Right ventricle myocardium superior (tissue), 1 donor: Measurements from ENCODE around the gene TSPAN1. TPM values are rescaled to one million over a fixed set of nuclear protein-coding genes. Genes with fewer than 3 reads are reported as not detected.
A peak's percentile ranks its signal among the peaks of the same experiment; 100 is the strongest.

Experiments
- ATAC-seq: fragments of 200-7000 bp; cut with Tn5 transposase; one replicate; pipeline ENCODE4 v1.9.1; 2020; ENCODE audit warnings: mild to moderate bottlenecking; ENCODE audit not compliant: poor library complexity
- DNase-seq: peaks from one replicate; pipeline ENCODE4 v3.0.0-alpha.2; 2020
- intact Hi-C: fragments of 100-400 bp; cut with DNase I; formaldehyde crosslinking; loops from one replicate; pipeline ENCODE4 v1.11.2; 2022
- total RNA-seq: library from RNA; stranded (reverse); fragmentation: NEBNext Ultra II Directional; extraction: Animal tissue kit (Norgen Biotek cat#: 25700); gene quantifications from one replicate; pipeline ENCODE4 v1.2.1, GENCODE V29; 2021
- donor health status: DM: no; HTN: yes; CAD: no; lungs with severe emphysema.

The TSPAN1 gene
- total RNA-seq, 1 donor from 2014 or later = 0.75 TPM

DNA sequence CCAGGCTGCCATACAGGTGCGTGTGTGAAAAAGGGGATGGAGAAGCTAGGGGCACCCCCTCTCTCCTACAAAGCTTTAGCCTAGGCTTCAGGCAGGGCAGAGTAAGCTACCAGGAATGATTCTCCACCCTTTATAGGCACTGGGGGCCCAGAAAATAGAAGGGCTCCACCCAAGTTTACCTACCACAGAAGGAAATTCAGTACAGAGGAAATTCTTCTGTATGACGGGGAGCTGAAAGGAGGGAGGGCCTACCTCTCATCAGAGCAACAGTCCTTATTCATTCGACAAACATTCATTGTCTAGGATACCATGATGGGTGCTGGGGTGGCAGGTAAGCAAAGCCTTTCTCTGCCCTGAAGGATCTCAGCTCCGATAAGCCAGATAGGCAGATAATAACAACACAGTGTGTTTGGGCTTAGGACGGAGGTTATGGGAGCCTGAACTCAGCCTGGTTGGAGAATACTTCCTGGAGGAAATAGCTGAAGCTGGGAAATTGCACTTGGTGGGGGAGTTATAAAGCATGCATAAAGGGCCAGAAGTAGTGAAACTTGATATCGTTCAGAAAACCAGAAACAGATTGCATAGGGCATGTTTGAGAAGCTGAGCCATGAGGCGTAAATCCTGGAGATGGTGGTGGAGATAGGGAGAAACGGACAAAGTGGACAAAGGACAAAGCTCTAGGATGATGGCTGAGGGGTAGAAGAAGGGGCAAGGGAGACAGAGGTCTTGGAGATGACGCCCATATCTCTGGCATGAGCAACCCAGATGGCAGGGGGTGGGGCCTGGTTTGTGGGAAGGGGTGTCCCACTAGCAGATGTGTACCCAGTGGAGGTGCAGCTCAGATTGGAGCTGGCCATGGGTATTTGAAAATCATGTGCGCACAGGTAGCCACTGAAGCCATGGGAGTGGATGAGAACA, 6.7 kb downstream of the TSPAN1 start:
- intact Hi-C loops = no loop called here
- no peak for DNase-seq
- no peak for ATAC-seq

DNA sequence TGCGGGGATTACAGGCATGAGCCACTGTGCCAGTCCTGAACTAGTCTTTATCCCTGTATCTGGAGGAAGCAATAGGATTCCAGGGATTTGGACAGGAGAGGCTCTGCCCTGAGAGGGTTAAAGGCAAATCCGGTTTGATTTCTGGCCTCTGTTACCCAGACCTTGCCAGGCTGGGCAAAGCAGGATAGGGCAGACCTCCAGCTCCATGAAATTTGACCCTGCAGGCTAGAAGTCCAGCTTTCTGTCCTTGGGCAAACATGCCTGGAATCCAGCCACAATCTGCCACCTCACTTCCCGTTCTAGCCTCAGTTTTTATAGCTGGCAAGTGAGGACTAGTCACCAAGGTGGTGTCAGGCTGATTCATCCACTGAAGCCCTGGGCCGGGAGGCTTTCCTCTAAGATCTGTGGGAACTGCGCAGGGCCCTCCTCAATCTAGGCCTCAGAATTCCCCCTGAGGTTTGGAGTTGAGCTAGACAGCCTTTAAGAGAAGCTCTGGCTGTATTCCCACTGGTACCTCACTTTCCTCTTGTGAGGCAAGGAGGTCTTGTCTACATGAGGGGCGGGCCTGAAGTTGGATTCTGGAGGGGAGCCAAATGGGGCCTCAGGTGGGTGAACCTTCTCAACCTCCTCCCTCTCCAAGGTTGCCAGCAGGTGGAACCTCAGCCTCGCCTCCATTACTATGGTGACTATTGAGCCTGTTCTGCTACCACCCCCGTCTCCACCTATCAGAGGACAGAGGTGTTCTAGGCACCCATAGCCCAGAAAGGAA, 8.4 kb downstream of the TSPAN1 start:
- DNase-seq = peak; percentile 76
- intact Hi-C loops = no loop called here
- peak; percentile 73 for ATAC-seq

- intact Hi-C loops = no loop called here
- ATAC-seq = no peak
Measured at GRCh38 chr1:46183926-46184557, 9.2 kb downstream of the TSPAN1 start.

GRCh38 chr1:46184920-46185658, 10.2 kb downstream of the TSPAN1 start:
- intact Hi-C loops = no loop called here
- no peak for DNase-seq
- no peak for ATAC-seq

More at GRCh38 chr1:46183926-46184557, 9.2 kb downstream of the TSPAN1 start:
- DNase-seq = no peak

DNA sequence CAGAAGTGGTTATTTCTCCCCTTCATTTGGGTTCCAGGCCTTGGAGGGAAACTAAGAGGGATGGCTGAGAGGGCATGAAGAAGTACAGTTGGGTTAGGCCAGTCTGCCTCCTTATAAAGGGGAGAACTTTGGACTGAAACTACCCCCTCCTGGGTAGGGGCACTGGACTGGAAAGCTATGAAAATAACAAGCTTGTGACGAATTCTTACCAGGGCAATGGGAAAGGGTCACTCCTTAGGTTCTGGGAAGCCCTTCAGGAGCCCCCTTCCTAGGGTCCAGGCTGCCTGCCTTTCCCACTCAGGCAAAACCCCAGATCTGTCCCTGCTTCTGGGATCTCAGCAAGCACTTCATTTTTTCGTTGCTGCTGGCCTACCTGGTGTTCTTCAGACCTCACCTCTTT, 11.2 kb downstream of the TSPAN1 start:
- DNase-seq (no peak), ATAC-seq (no peak)
- intact Hi-C loops = no loop called here

- DNase-seq (no peak), ATAC-seq (peak; percentile 14)
- intact Hi-C loops = no loop called here
Measured at GRCh38 chr1:46187106-46187869, 12.4 kb downstream of the TSPAN1 start.

- DNase-seq (no peak), ATAC-seq (no peak)
- intact Hi-C loops = no loop called here
Measured at GRCh38 chr1:46188295-46189030, 13.6 kb downstream of the TSPAN1 start.

DNA sequence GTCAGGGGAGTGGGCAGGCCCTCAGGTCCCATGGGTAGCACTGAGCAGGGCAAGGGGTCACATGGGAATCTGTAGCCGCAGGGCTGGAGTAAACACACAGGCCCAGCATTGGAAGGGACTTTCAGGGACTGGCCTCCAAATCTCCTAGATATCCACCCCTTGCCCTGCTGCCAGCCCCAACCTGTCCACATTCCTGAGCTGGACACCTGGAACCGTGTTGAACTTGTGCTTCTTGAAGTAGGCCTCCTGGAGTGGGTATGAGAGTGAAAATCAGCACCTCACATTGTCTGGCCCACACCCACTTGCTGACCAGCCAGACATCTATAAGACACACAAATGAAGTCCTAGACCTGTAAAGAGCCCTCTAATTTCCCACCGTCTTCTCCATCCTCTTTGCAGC, 15.7 kb downstream of the TSPAN1 start:
- intact Hi-C loops = no loop called here
- no peak for ATAC-seq

GRCh38 chr1:46191033-46191701, 16.3 kb downstream of the TSPAN1 start:
- no peak for DNase-seq
- no peak for ATAC-seq

More for the DNA sequence above, 15.7 kb downstream of the TSPAN1 start:
- no peak for DNase-seq

GRCh38 chr1:46192171-46192570, 17.3 kb downstream of the TSPAN1 start:
- intact Hi-C loops = no loop called here
- no peak for ATAC-seq

More at GRCh38 chr1:46191033-46191701, 16.3 kb downstream of the TSPAN1 start:
- intact Hi-C loops = no loop called here

GRCh38 chr1:46193285-46193684, 18.4 kb downstream of the TSPAN1 start:
- intact Hi-C loops = no loop called here
- no peak for DNase-seq
- ATAC-seq = no peak

More at GRCh38 chr1:46192171-46192570, 17.3 kb downstream of the TSPAN1 start:
- DNase-seq = no peak

DNA sequence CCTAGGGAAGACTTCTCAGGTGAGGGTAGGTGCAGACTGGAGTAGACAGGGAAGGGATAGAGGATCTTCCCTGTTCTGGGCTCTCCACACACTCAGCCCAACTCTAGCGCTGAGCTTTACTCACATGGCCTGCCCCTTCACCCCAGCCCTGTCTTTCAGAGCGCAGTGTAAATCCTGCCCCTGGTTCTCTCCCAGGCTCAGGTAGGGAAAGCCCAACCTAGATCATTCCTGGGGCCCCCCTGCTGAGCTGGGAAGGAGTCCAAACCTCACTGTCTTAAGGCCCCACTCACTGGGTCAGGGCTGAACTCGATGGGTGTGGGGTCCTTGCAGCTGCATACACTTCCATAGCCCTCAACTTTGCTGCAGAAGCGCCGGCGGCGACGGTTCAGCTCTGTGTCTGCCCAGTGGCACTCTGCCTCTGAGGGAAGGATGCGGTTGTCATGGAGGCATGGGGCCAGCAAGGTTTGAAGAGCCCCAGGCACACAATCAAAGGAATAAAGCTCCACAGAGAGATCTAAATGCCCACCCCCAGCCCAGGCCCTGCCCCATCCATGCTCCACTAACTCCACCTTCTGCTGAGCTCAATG, 19.2 kb downstream of the TSPAN1 start:
- no peak for DNase-seq
- intact Hi-C loops = no loop called here
- no peak for ATAC-seq

- intact Hi-C loops = no loop called here
- DNase-seq (no peak), ATAC-seq (no peak)
Measured at GRCh38 chr1:46194641-46195193, 19.8 kb downstream of the TSPAN1 start.

DNA sequence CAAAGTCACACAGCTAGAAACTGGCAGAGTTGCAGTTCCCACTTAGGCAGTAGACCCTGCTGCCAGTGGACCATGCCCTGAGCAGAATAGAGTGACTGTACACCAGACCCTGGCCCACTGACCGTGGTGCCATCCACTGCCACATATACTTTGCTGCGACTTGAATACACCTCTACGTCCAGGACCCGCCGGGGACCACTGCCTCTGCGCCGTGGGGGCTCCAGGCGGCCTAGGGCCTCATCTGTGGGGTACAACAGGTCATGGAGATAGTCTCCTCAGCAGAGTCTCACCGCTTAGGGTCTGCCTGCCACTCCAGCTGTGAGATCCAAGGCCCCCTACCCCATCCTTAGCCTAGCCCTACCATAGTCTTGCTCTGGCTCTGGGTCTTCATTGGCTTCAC, 21.7 kb downstream of the TSPAN1 start:
- no peak for DNase-seq
- no peak for ATAC-seq
- intact Hi-C loops = no loop called here

GRCh38 chr1:46197560-46197963, 22.7 kb downstream of the TSPAN1 start:
- intact Hi-C loops = no loop called here
- ATAC-seq (no peak), DNase-seq (no peak)
